ENCODE results near the gene DYNC1I1. TPM values are rescaled to one million over a fixed set of nuclear protein-coding genes. Genes with fewer than 3 reads are reported as not detected.

DYNC1I1 gene
- total and polyA plus RNA-seq, 4 donors: 0.28 to 0.67 (median 0.39) TPM

GRCh38 chr7:95794917-95795515 is 22.7 kb downstream of the DYNC1I1 start:
- Histone ChIP-seq H3K4me3 (ENCODE audit: low read depth in 1 of 3, low read length in 3 of 3) (no peak overlapping the region), H3K9me3 (ENCODE audit: control insufficient read depth in 4 of 4, low read length in 3 of 4) (no peaks in the 10 kb centered on the region), H3K27ac (ENCODE audit: low read depth in 1 of 2, low read length in 2 of 2) (no peak overlapping the region), H3K36me3 (ENCODE audit: control insufficient read depth in 4 of 4, insufficient read depth in 3 of 4, low read depth in 1 of 4, low read length in 3 of 4) (no peaks in the 10 kb centered on the region), H3K4me1 (ENCODE audit: control insufficient read depth in 4 of 4, insufficient read depth in 4 of 4, low read length in 3 of 4) (no peaks in the 10 kb centered on the region), H3K9ac (ENCODE audit: low read depth in 1 of 2, low read length in 2 of 2) (no peak overlapping the region), H3K27me3 (ENCODE audit: control insufficient read depth in 4 of 4, insufficient read depth in 4 of 4, low read length in 3 of 4) (peaks cover 0 to 3% (median 0%) of the 10 kb centered on the region in 4 donors)
- no peak for DNase-seq (ENCODE audit: low spot score)
- TF ChIP-seq JUND (IDR thresholded peaks at IDR 0.05) (no peak), CTCF (IDR thresholded peaks at IDR 0.05; ENCODE audit: low read depth, low read length, missing input control) (peak; percentile 53), RAD21 (IDR thresholded peaks at IDR 0.05) (peak; percentile 60 to 81), FOXA2 (IDR thresholded peaks at IDR 0.05) (no peak)
- 59% methylated on average over 3 of the region's 3 CpGs for WGBS

- peaks cover 0 to 3% (median 0%) of the 10 kb centered on the region in 4 donors for H3K27me3 ChIP-seq (ENCODE audit: control insufficient read depth in 4 of 4, insufficient read depth in 4 of 4, low read length in 3 of 4)
- no peaks in the 10 kb centered on the region for H3K9me3 ChIP-seq (ENCODE audit: control insufficient read depth in 4 of 4, low read length in 3 of 4)
- 76% methylated on average over 1 of the region's 1 CpG for WGBS
- H3K9ac ChIP-seq (ENCODE audit: low read depth in 1 of 2, low read length in 2 of 2): no peak overlapping the region
- H3K36me3 ChIP-seq (ENCODE audit: control insufficient read depth in 4 of 4, insufficient read depth in 3 of 4, low read depth in 1 of 4, low read length in 3 of 4): no peaks in the 10 kb centered on the region
- H3K4me1 ChIP-seq (ENCODE audit: control insufficient read depth in 4 of 4, insufficient read depth in 4 of 4, low read length in 3 of 4): no peaks in the 10 kb centered on the region
- H3K4me3 ChIP-seq (ENCODE audit: low read depth in 1 of 3, low read length in 3 of 3): no peak overlapping the region
- no peak overlapping the region for H3K27ac ChIP-seq (ENCODE audit: low read depth in 1 of 2, low read length in 2 of 2)
- no peak for DNase-seq (ENCODE audit: low spot score)
- TF ChIP-seq REST (IDR thresholded peaks at IDR 0.05): no peak
- TF ChIP-seq HNF4A (conservative IDR thresholded peaks at IDR 0.05): no peak
- TF ChIP-seq YY1 (IDR thresholded peaks at IDR 0.05): no peak
- TF ChIP-seq CTCF (IDR thresholded peaks at IDR 0.05; ENCODE audit: low read depth, low read length, missing input control): no peak
- no peak for TF ChIP-seq FOXA2 (IDR thresholded peaks at IDR 0.05)
- no peak for TF ChIP-seq ATF3 (IDR thresholded peaks at IDR 0.05)
- no peak for TF ChIP-seq FOXA1 (IDR thresholded peaks at IDR 0.05)
- no peak for TF ChIP-seq NR2F2 (IDR thresholded peaks at IDR 0.05)
- no peak for TF ChIP-seq HNF4G (IDR thresholded peaks at IDR 0.05)
- no peak for TF ChIP-seq JUND (IDR thresholded peaks at IDR 0.05)
- no peak for TF ChIP-seq RAD21 (IDR thresholded peaks at IDR 0.05)
- no peak for TF ChIP-seq TAF1 (conservative IDR thresholded peaks at IDR 0.05)
- TF ChIP-seq SP1 (IDR thresholded peaks at IDR 0.05): no peak
- TF ChIP-seq ZBTB33 (IDR thresholded peaks at IDR 0.05): no peak
- TF ChIP-seq MAX (IDR thresholded peaks at IDR 0.05): no peak
- no peak for TF ChIP-seq RXRA (IDR thresholded peaks at IDR 0.05)
- TF ChIP-seq GABPA (IDR thresholded peaks at IDR 0.05 in 1 of 2, conservative IDR thresholded peaks at IDR 0.05 in 1 of 2): no peak
- TF ChIP-seq EGR1 (IDR thresholded peaks at IDR 0.05; ENCODE audit: low read depth in 2 of 2): no peak
Measured at GRCh38 chr7:95796617-95797016, 24.3 kb downstream of the DYNC1I1 start.
